ENCODE results near the gene RASA3.

The RASA3 gene

GRCh38 chr13:114032126-114032799 is 100.2 kb downstream of the RASA3 start:
- no peak overlapping the region for H3K4me3 ChIP-seq (ENCODE audit: low read depth in 1 of 2, low read length in 1 of 2)
- TF ChIP-seq, protein P1, sequence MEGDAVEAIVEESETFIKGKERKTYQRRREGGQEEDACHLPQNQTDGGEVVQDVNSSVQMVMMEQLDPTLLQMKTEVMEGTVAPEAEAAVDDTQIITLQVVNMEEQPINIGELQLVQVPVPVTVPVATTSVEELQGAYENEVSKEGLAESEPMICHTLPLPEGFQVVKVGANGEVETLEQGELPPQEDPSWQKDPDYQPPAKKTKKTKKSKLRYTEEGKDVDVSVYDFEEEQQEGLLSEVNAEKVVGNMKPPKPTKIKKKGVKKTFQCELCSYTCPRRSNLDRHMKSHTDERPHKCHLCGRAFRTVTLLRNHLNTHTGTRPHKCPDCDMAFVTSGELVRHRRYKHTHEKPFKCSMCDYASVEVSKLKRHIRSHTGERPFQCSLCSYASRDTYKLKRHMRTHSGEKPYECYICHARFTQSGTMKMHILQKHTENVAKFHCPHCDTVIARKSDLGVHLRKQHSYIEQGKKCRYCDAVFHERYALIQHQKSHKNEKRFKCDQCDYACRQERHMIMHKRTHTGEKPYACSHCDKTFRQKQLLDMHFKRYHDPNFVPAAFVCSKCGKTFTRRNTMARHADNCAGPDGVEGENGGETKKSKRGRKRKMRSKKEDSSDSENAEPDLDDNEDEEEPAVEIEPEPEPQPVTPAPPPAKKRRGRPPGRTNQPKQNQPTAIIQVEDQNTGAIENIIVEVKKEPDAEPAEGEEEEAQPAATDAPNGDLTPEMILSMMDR (IDR thresholded peaks at IDR 0.05) = no peak
- no peaks in the 10 kb centered on the region for H3K9me3 ChIP-seq
- H3K27me3 ChIP-seq = no peaks in the 10 kb centered on the region
- H3K36me3 ChIP-seq = peaks cover 56% of the 10 kb centered on the region
- no peak overlapping the region for H3K27ac ChIP-seq
- H3K4me1 ChIP-seq (ENCODE audit: control insufficient read depth in 1 of 2, insufficient read depth in 1 of 2, low read depth in 1 of 2, low read length in 1 of 2) = peaks cover 0 to 6% of the 10 kb centered on the region in 2 experiments

DNA sequence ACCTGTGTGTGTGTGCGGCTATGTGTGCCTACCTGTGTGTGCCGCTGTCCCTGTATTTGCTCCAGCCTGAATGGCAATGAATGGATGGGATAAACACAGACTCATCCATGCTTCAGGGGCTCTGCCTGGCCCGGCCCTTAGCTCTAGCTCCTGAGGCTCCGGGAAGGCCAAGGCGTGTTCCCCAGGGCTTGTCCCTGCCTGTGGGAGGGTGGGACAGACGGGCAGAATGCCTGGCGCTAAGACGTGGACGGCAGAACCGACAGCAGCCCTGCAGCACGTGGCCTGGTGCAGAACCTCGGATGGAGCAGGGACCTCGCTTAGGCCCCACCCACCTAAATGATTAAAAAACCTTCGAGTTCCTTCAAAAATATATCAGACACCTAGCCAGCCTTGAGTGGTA is 100.8 kb downstream of the RASA3 start:
- Histone ChIP-seq H3K4me1 (ENCODE audit: control insufficient read depth in 1 of 2, insufficient read depth in 1 of 2, low read depth in 1 of 2, low read length in 1 of 2) (peaks cover 0 to 6% of the 10 kb centered on the region in 2 experiments), H3K27ac (no peak overlapping the region)

DNA sequence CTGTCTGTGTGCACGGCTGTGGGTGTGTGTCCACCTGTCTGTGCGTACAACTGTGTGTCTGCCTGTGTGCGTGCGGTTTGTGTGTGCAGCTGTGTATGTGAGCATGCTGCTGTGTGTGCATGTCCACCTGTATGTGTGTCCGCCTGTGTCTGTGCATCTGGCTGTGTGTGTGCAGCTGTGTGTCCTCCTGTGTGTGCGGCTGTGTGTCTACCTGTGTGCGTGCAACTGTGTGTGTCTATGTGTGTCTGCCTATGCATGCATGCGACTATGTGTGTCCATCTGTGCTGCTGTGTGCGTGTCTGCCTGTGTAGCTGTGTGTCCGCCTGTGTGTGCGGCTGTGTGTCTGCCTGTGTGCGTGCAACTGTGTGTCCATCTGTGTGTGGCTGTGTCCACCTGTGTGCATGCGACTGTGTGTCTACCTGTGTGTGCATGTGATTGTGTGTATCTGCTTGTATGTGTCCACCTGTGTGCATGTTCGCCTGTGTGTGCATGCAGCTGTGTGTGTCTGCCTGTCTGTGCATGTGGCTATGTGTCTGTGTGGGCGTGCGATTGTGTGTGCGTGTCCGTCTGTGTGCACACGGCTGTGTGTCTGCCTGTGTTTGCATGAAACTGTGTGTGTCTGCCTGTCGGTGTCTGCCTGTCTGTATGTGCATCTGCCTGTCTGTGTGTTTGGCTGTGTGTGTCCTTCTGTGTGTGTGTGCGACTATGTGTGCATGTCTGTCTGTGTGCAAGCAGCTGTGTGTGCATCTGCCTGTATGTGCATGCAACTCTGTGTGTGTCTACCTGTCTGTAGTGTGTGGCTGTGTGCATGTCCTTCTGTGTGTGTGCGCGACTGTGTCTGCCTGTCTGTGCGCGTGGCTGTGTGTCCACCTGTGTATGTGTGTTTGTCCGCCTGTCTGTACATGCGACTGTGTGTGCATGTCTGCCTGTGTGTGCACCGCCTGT is 101.5 kb downstream of the RASA3 start:
- no peak overlapping the region for H3K4me3 ChIP-seq (ENCODE audit: low read depth in 1 of 2, low read length in 1 of 2)
- peaks cover 58% of the 10 kb centered on the region for H3K36me3 ChIP-seq
- peaks cover 0 to 3% of the 10 kb centered on the region in 2 experiments for H3K4me1 ChIP-seq (ENCODE audit: control insufficient read depth in 1 of 2, insufficient read depth in 1 of 2, low read depth in 1 of 2, low read length in 1 of 2)
- H3K9me3 ChIP-seq = no peaks in the 10 kb centered on the region
- H3K27ac ChIP-seq = no peak overlapping the region
- TF ChIP-seq, protein P1 (IDR thresholded peaks at IDR 0.05) = no peak
- H3K27me3 ChIP-seq = no peaks in the 10 kb centered on the region

More for the DNA sequence above, 100.8 kb downstream of the RASA3 start:
- Histone ChIP-seq H3K9me3 (no peaks in the 10 kb centered on the region), H3K4me3 (ENCODE audit: low read depth in 1 of 2, low read length in 1 of 2) (no peak overlapping the region), H3K36me3 (peaks cover 56% of the 10 kb centered on the region), H3K27me3 (no peaks in the 10 kb centered on the region)
- TF ChIP-seq, protein P1 (IDR thresholded peaks at IDR 0.05) = no peak

DNA sequence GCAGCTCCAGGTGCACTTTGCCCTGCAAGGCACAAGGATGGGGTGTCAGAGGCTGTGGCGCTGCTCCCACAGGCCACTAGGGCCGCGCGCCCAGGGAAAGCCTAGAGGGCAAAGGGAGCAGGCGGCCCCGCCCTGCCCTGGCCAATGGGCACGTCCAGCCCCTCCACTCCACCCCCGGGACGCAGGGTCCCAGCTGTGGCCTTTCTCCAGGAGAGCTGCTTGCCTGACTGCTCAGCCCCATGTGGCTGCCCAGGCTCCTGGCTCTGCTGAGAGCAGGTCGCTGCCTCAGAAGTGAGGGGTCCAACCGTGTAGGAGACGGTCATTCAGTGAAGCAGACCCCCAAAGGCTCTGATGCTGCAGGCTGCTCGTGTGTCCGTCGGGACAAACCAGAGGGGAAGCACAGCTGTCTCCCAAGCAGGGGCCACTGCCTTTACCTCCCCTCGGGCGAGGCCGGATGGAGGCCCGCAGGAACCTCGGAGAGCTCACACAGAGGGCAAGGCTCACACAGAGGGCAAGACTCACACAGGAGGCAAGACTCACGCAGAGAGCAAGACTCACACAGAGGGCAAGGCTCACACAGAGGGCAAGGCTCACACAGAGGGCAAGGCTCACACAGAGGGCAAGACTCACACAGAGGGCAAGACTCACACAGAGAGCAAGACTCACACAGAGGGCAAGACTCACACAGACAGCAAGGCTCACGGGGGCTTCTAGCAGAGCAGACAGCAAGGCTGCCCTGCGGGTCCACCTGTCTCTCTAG is 102.4 kb downstream of the RASA3 start:
- Histone ChIP-seq H3K27ac (no peak overlapping the region), H3K36me3 (peaks cover 57% of the 10 kb centered on the region)

GRCh38 chr13:114027826-114028225 is 104.6 kb downstream of the RASA3 start:
- H3K27ac ChIP-seq = no peak overlapping the region
- no peaks in the 10 kb centered on the region for H3K9me3 ChIP-seq
- H3K4me3 ChIP-seq (ENCODE audit: low read depth in 1 of 2, low read length in 1 of 2) = no peak overlapping the region
- TF ChIP-seq, protein P1 (IDR thresholded peaks at IDR 0.05) = no peak
- H3K4me1 ChIP-seq (ENCODE audit: control insufficient read depth in 1 of 2, insufficient read depth in 1 of 2, low read depth in 1 of 2, low read length in 1 of 2) = peaks cover 6 to 13% of the 10 kb centered on the region in 2 experiments
- peaks cover 61% of the 10 kb centered on the region for H3K36me3 ChIP-seq
- no peaks in the 10 kb centered on the region for H3K27me3 ChIP-seq

More for the DNA sequence above, 102.4 kb downstream of the RASA3 start:
- H3K4me1 ChIP-seq (ENCODE audit: control insufficient read depth in 1 of 2, insufficient read depth in 1 of 2, low read depth in 1 of 2, low read length in 1 of 2) = peaks cover 0 to 3% of the 10 kb centered on the region in 2 experiments
- H3K9me3 ChIP-seq = no peaks in the 10 kb centered on the region
- H3K4me3 ChIP-seq (ENCODE audit: low read depth in 1 of 2, low read length in 1 of 2) = no peak overlapping the region
- TF ChIP-seq, protein P1 (IDR thresholded peaks at IDR 0.05) = no peak
- no peaks in the 10 kb centered on the region for H3K27me3 ChIP-seq
